GM23338 (cell line): ENCODE measurements around the gene BCL11B. TPM values are rescaled to one million over a fixed set of nuclear protein-coding genes. Genes with fewer than 3 reads are reported as not detected.

Source experiments
- EZH2phosphoT487 ChIP-seq: fragments of 200-600 bp; sonication (generic); IDR thresholded peaks from one replicate; pipeline ENCODE4 v1.8.1; 2018; ENCODE audit warnings: antibody characterized with exemption; ENCODE audit not compliant: unreplicated experiment
- REST ChIP-seq: IDR thresholded peaks from one replicate; pipeline ENCODE4 v1.6.1; 2018; ENCODE audit warnings: antibody characterized with exemption; ENCODE audit not compliant: unreplicated experiment
- STAT1 ChIP-seq: IDR thresholded peaks from one replicate; pipeline ENCODE4 v1.6.1; 2016; ENCODE audit warnings: antibody characterized with exemption; ENCODE audit not compliant: unreplicated experiment
- ZNF114 ChIP-seq: fragments of 250-450 bp; sonication (Bioruptor Pico); IDR thresholded peaks from 2 replicates; pipeline ENCODE4 v1.5.0; 2020; ENCODE audit warnings: mild to moderate bottlenecking, moderate library complexity
- ZNF331 ChIP-seq: fragments of 250-450 bp; sonication (Bioruptor Pico); IDR thresholded peaks from 2 replicates; pipeline ENCODE4 v1.5.0; 2020; ENCODE audit warnings: low read depth, mild to moderate bottlenecking, moderate library complexity
- polyA plus RNA-seq: library from polyadenylated mRNA; unstranded; fragments of >200 nt; fragmentation: Nextera tagmentation; extraction: Ambion mirVana; gene quantifications from 2 replicates; pipeline ENCODE4 v1.2.1, GENCODE V29; 2016
- total RNA-seq: library from RNA; depleted of rRNA; stranded (reverse); fragments of >200 nt; shearing (Covaris generic); gene quantifications from 2 replicates; pipeline ENCODE4 v1.2.3, GENCODE V29; 2014
- TF ChIP-seq, protein P1 (sequence below): fragments of 250-450 bp; sonication (Bioruptor Pico); IDR thresholded peaks from 2 replicates; pipeline ENCODE4 v1.5.0; 2020; ENCODE audit warnings: mild to moderate bottlenecking, moderate library complexity
- TF ChIP-seq, protein P2 (sequence below): IDR thresholded peaks from 2 replicates; pipeline ENCODE4 v1.6.1; 2016; ENCODE audit warnings: antibody characterized with exemption

BCL11B gene
- total and polyA plus RNA-seq, 2 experiments from 2014 or later: 2.4 to 6.7 TPM

DNA sequence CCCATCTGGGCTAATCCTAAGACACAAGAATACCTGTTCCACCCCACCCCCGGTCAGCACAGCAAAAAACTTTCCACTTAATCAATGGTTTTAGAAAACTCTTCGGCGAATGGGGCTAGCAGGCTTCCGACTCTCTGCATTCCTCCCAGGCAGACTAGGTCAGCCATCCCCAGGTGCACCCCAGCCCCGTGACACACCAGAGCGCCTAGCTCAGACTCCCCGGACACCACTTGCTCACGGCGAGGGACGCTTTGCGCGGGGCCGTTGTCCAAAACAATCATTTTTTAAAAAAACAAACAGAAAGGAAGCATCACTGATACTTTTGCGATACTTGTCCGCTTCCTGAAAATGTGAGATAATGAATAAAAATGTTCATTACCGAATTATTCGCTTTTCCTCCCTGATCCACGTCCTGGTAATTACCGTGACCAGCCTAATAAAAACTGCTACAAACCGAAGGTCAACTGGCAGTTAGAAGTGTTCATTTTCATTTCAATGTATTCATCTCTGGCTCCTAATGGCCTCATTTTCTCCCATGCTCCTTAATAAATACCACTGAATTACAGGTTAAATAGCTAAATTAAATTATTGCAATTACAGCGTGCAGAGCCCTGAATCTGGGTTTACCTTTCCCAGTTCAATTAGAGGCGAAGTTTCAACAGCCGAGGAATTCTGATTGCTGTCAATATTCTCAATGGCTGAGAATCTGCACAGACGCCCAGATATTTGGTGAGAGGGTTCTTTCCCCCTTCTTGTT lies 73.1 kb downstream of the BCL11B start (continued):
- TF ChIP-seq, protein P1, sequence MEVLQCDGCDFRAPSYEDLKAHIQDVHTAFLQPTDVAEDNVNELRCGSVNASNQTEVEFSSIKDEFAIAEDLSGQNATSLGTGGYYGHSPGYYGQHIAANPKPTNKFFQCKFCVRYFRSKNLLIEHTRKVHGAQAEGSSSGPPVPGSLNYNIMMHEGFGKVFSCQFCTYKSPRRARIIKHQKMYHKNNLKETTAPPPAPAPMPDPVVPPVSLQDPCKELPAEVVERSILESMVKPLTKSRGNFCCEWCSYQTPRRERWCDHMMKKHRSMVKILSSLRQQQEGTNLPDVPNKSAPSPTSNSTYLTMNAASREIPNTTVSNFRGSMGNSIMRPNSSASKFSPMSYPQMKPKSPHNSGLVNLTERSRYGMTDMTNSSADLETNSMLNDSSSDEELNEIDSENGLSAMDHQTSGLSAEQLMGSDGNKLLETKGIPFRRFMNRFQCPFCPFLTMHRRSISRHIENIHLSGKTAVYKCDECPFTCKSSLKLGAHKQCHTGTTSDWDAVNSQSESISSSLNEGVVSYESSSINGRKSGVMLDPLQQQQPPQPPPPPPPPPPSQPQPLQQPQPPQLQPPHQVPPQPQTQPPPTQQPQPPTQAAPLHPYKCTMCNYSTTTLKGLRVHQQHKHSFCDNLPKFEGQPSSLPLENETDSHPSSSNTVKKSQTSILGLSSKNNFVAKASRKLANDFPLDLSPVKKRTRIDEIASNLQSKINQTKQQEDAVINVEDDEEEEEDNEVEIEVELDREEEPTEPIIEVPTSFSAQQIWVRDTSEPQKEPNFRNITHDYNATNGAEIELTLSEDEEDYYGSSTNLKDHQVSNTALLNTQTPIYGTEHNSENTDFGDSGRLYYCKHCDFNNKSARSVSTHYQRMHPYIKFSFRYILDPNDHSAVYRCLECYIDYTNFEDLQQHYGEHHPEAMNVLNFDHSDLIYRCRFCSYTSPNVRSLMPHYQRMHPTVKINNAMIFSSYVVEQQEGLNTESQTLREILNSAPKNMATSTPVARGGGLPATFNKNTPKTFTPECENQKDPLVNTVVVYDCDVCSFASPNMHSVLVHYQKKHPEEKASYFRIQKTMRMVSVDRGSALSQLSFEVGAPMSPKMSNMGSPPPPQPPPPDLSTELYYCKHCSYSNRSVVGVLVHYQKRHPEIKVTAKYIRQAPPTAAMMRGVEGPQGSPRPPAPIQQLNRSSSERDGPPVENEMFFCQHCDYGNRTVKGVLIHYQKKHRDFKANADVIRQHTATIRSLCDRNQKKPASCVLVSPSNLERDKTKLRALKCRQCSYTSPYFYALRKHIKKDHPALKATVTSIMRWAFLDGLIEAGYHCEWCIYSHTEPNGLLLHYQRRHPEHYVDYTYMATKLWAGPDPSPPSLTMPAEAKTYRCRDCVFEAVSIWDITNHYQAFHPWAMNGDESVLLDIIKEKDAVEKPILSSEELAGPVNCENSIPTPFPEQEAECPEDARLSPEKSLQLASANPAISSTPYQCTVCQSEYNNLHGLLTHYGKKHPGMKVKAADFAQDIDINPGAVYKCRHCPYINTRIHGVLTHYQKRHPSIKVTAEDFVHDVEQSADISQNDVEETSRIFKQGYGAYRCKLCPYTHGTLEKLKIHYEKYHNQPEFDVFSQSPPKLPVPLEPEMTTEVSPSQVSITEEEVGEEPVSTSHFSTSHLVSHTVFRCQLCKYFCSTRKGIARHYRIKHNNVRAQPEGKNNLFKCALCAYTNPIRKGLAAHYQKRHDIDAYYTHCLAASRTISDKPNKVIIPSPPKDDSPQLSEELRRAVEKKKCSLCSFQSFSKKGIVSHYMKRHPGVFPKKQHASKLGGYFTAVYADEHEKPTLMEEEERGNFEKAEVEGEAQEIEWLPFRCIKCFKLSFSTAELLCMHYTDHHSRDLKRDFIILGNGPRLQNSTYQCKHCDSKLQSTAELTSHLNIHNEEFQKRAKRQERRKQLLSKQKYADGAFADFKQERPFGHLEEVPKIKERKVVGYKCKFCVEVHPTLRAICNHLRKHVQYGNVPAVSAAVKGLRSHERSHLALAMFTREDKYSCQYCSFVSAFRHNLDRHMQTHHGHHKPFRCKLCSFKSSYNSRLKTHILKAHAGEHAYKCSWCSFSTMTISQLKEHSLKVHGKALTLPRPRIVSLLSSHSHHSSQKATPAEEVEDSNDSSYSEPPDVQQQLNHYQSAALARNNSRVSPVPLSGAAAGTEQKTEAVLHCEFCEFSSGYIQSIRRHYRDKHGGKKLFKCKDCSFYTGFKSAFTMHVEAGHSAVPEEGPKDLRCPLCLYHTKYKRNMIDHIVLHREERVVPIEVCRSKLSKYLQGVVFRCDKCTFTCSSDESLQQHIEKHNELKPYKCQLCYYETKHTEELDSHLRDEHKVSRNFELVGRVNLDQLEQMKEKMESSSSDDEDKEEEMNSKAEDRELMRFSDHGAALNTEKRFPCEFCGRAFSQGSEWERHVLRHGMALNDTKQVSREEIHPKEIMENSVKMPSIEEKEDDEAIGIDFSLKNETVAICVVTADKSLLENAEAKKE (CRISPR knock-in tag): no peak
- TF ChIP-seq, protein P2, sequence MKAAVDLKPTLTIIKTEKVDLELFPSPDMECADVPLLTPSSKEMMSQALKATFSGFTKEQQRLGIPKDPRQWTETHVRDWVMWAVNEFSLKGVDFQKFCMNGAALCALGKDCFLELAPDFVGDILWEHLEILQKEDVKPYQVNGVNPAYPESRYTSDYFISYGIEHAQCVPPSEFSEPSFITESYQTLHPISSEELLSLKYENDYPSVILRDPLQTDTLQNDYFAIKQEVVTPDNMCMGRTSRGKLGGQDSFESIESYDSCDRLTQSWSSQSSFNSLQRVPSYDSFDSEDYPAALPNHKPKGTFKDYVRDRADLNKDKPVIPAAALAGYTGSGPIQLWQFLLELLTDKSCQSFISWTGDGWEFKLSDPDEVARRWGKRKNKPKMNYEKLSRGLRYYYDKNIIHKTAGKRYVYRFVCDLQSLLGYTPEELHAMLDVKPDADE: no peak
- no peak for TF ChIP-seq EZH2phosphoT487
- no peak for TF ChIP-seq REST
- no peak for TF ChIP-seq STAT1
- TF ChIP-seq ZNF114 (CRISPR knock-in tag): no peak
- no peak for TF ChIP-seq ZNF331 (CRISPR knock-in tag)
